ENCODE measurements around the gene MXD1. TPM values are rescaled to one million over a fixed set of nuclear protein-coding genes. Genes with fewer than 3 reads are reported as not detected.

The MXD1 gene
- polyA plus RNA-seq, 1 of the 3 experiments (the other 2 are of a cell fraction): 2.3 TPM

GRCh38 chr2:69948032-69948962 is 33.4 kb downstream of the MXD1 start:
- ChIA-PET CTCF (interaction anchor here (0.6 to 0.7 kb wide), 2 partner anchors 19 to 117 kb away, joined by 3 read pairs; no protein-coding TSS in a partner anchor), POLR2A (no interaction called here)
- H3K4me2 ChIP-seq: no peak overlapping the region
- no peaks in the 10 kb centered on the region for H3K9me2 ChIP-seq
- no peaks in the 10 kb centered on the region for H4K20me1 ChIP-seq (ENCODE audit: insufficient read depth)
- 64% methylated on average over 20 of the region's 35 CpGs for WGBS (ENCODE audit: low lambda C conversion rate)
- no peak for TF ChIP-seq PBX3 (IDR thresholded peaks at IDR 0.05)
- TF ChIP-seq EZH2phosphoT487 (IDR thresholded peaks at IDR 0.05; ENCODE audit: borderline replicate concordance, low read depth): no peak
- TF ChIP-seq MEF2A (IDR thresholded peaks at IDR 0.05; ENCODE audit: borderline replicate concordance, low read depth): no peak
- TF ChIP-seq TEAD4 (IDR thresholded peaks at IDR 0.05; ENCODE audit: borderline replicate concordance, insufficient read depth): no peak
- no peak for TF ChIP-seq POLR2AphosphoS5 (IDR thresholded peaks at IDR 0.05; ENCODE audit: low read depth, low read length)
- no peak for TF ChIP-seq RAD21 (IDR thresholded peaks at IDR 0.05; ENCODE audit: low read length)
- TF ChIP-seq REST (IDR thresholded peaks at IDR 0.05; ENCODE audit: low read depth, low read length): no peak
- TF ChIP-seq NFIC (IDR thresholded peaks at IDR 0.05; ENCODE audit: borderline replicate concordance): no peak
- TF ChIP-seq JUND (IDR thresholded peaks at IDR 0.05): no peak
- TF ChIP-seq USF2 (IDR thresholded peaks at IDR 0.05; ENCODE audit: borderline replicate concordance, low read depth, low read length): no peak
- no peak for TF ChIP-seq GATA2 (CRISPR knock-in tag; IDR thresholded peaks at IDR 0.05)
- no peak for TF ChIP-seq IRF3 (IDR thresholded peaks at IDR 0.05; ENCODE audit: low read depth, low read length)
- TF ChIP-seq RCOR1 (IDR thresholded peaks at IDR 0.05; ENCODE audit: low read length): no peak
- no peak for TF ChIP-seq FOXJ3 (CRISPR knock-in tag; IDR thresholded peaks at IDR 0.05)
- no peak for TF ChIP-seq RFX5 (IDR thresholded peaks at IDR 0.05; ENCODE audit: low read length)
- no peak for TF ChIP-seq SMC3 (IDR thresholded peaks at IDR 0.05; ENCODE audit: low read depth, low read length)
- TF ChIP-seq FOSL2 (IDR thresholded peaks at IDR 0.05; ENCODE audit: borderline replicate concordance, low read depth): no peak
- TF ChIP-seq ELF1 (IDR thresholded peaks at IDR 0.05): no peak
- H3K79me2 ChIP-seq (ENCODE audit: insufficient read depth): no peaks in the 10 kb centered on the region
- H3K9ac ChIP-seq: no peak overlapping the region
- H2AFZ ChIP-seq (ENCODE audit: low read depth): no peak overlapping the region
- H3K4me3 ChIP-seq (ENCODE audit: low read depth in 2 of 2, low read length in 1 of 2): peak overlapping the region in 1 of 2 experiments; percentile 14; a peak in 1 of 4 replicates
- H3K36me3 ChIP-seq (replicated peaks in 1 of 2; ENCODE audit: control insufficient read depth in 1 of 2, insufficient read depth in 2 of 2, low read length in 1 of 2): peaks cover 0 to 3% of the 10 kb centered on the region in 2 experiments
- no peak overlapping the region for H3K27ac ChIP-seq (ENCODE audit: low read depth in 2 of 2, low read length in 1 of 2)
- DNase-seq: peak; percentile 61
- no peaks in the 10 kb centered on the region for H3K9me3 ChIP-seq
- H3K27me3 ChIP-seq (ENCODE audit: insufficient read depth): no peaks in the 10 kb centered on the region
- H3K4me1 ChIP-seq (ENCODE audit: control insufficient read depth in 1 of 2, insufficient read depth in 2 of 2, low read depth in 1 of 2, low read length in 1 of 2): peaks cover 0 to 8% of the 10 kb centered on the region in 2 experiments; a peak in 1 of 4 replicates
- no peaks in the 10 kb centered on the region for H3F3A ChIP-seq (replicated peaks; ENCODE audit: insufficient read depth)
